Vagina (tissue), 2 donors: ENCODE data around the gene SMARCAD1. TPM values are rescaled to one million over a fixed set of nuclear protein-coding genes. Genes with fewer than 3 reads are reported as not detected.

Source experiments
- DNase-seq, 2 donors: peaks; one replicate each; pipeline ENCODE4 v3.0.0-alpha.2; 2017; ENCODE audit errors: extremely low spot score in 2 of 2
- H3K27ac ChIP-seq: fragments of 200-600 bp; sonication (generic); one replicate; pipeline ENCODE4 v1.5.1; 2019
- H3K27me3 ChIP-seq: fragments of 200-600 bp; sonication (generic); one replicate; pipeline ENCODE4 v1.5.1; 2019
- H3K36me3 ChIP-seq, 2 donors: fragments of 200-600 bp; sonication (generic); one replicate each; pipeline ENCODE4 v1.5.1; 2017 to 2019
- H3K4me1 ChIP-seq: fragments of 200-600 bp; sonication (generic); one replicate; pipeline ENCODE4 v1.5.1; 2019
- H3K4me3 ChIP-seq, 2 donors: fragments of 200-600 bp; sonication (generic); 1 replicate in 1 of 2; 2 replicates in 1 of 2; pipeline ENCODE4 v1.5.1; 2016 to 2019
- H3K9me3 ChIP-seq: fragments of 200-600 bp; sonication (generic); one replicate; pipeline ENCODE4 v1.5.1; 2019
- CTCF ChIP-seq, 3 experiments: fragments of 450-650 bp in 2 of 3; fragments of 200-600 bp in 1 of 3; sonication (generic) in 1 of 3; IDR thresholded peaks; one replicate each; pipeline ENCODE4 v1.5.1; 2017 to 2019; ENCODE audit warnings: antibody characterized with exemption in 3 of 3, mild to moderate bottlenecking in 2 of 3, moderate library complexity in 2 of 3
- POLR2A ChIP-seq, 2 donors: fragments of 450-650 bp; IDR thresholded peaks; one replicate each; pipeline ENCODE4 v1.6.1; 2017; ENCODE audit warnings: antibody characterized with exemption in 2 of 2, mild to moderate bottlenecking in 2 of 2, moderate library complexity in 2 of 2
- POLR2AphosphoS5 ChIP-seq, 2 donors: sonication (generic); formaldehyde crosslinking; IDR thresholded peaks; one replicate each; pipeline ENCODE4 v1.9.0; 2017; ENCODE audit warnings: antibody characterized with exemption in 2 of 2, mild to moderate bottlenecking in 2 of 2, low read depth in 1 of 2; ENCODE audit not compliant: insufficient read depth in 1 of 2
- intact Hi-C: fragments of 100-400 bp; cut with DNase I; formaldehyde crosslinking; loops from one replicate; pipeline ENCODE4 v1.15.1; 2023
- total RNA-seq: library from RNA; depleted of rRNA; stranded (reverse); fragments of >200 nt; gene quantifications from one replicate; pipeline ENCODE4 v1.2.3, GENCODE V29; 2016

SMARCAD1 gene
- total RNA-seq, 1 donor from 2014 or later = 21.6 TPM

GRCh38 chr4:94298725-94299252, 91.1 kb downstream of the SMARCAD1 start:
- H3K9me3 ChIP-seq = no peaks in the 10 kb centered on the region
- no peak overlapping the region for H3K4me3 ChIP-seq
- DNase-seq = no peak
- H3K27me3 ChIP-seq = no peaks in the 10 kb centered on the region
- no peak for TF ChIP-seq CTCF (IDR thresholded peaks at IDR 0.05)
- no peak for TF ChIP-seq POLR2A (IDR thresholded peaks at IDR 0.05)
- TF ChIP-seq POLR2AphosphoS5 (IDR thresholded peaks at IDR 0.05; ENCODE audit: insufficient read depth in 1 of 2, low read depth in 1 of 2) = no peak
- H3K36me3 ChIP-seq = no peaks in the 10 kb centered on the region
- intact Hi-C loops = no loop called here
- H3K27ac ChIP-seq = no peak overlapping the region
- H3K4me1 ChIP-seq = no peaks in the 10 kb centered on the region

- Histone ChIP-seq H3K27ac (no peak overlapping the region), H3K36me3 (no peaks in the 10 kb centered on the region), H3K4me3 (no peak overlapping the region), H3K4me1 (no peaks in the 10 kb centered on the region), H3K27me3 (no peaks in the 10 kb centered on the region), H3K9me3 (no peaks in the 10 kb centered on the region)
- TF ChIP-seq POLR2AphosphoS5 (IDR thresholded peaks at IDR 0.05; ENCODE audit: insufficient read depth in 1 of 2, low read depth in 1 of 2) = no peak
- intact Hi-C loops = no loop called here
- DNase-seq = no peak
Measured at GRCh38 chr4:94302191-94302590, 94.5 kb downstream of the SMARCAD1 start.

- TF ChIP-seq CTCF (IDR thresholded peaks at IDR 0.05) (peak in 2 of 3 experiments; percentile 18 to 29), POLR2AphosphoS5 (IDR thresholded peaks at IDR 0.05; ENCODE audit: insufficient read depth in 1 of 2, low read depth in 1 of 2) (no peak)
- Histone ChIP-seq H3K27ac (no peak overlapping the region), H3K4me3 (no peak overlapping the region), H3K36me3 (no peaks in the 10 kb centered on the region), H3K27me3 (no peaks in the 10 kb centered on the region), H3K4me1 (no peaks in the 10 kb centered on the region), H3K9me3 (no peaks in the 10 kb centered on the region)
- no peak for DNase-seq
- intact Hi-C loops = no loop called here
Measured at GRCh38 chr4:94304365-94304971, 96.8 kb downstream of the SMARCAD1 start.

- Histone ChIP-seq H3K27ac (no peak overlapping the region), H3K4me3 (no peak overlapping the region), H3K36me3 (no peaks in the 10 kb centered on the region), H3K4me1 (no peaks in the 10 kb centered on the region), H3K9me3 (no peaks in the 10 kb centered on the region), H3K27me3 (no peaks in the 10 kb centered on the region)
- TF ChIP-seq POLR2A (IDR thresholded peaks at IDR 0.05) = no peak
- intact Hi-C loops = no loop called here
- DNase-seq = no peak
Measured at GRCh38 chr4:94305466-94306225, 98.0 kb downstream of the SMARCAD1 start.

- intact Hi-C loops = no loop called here
Measured at GRCh38 chr4:94306713-94307112, 99.0 kb downstream of the SMARCAD1 start.

More at GRCh38 chr4:94306713-94307112, 99.0 kb downstream of the SMARCAD1 start:
- DNase-seq = no peak
- Histone ChIP-seq H3K27ac (no peak overlapping the region), H3K9me3 (no peaks in the 10 kb centered on the region), H3K4me1 (no peaks in the 10 kb centered on the region), H3K36me3 (no peaks in the 10 kb centered on the region), H3K27me3 (no peaks in the 10 kb centered on the region), H3K4me3 (no peak overlapping the region)
- TF ChIP-seq POLR2AphosphoS5 (IDR thresholded peaks at IDR 0.05; ENCODE audit: insufficient read depth in 1 of 2, low read depth in 1 of 2) = no peak
- no peak for TF ChIP-seq POLR2A (IDR thresholded peaks at IDR 0.05)
- no peak for TF ChIP-seq CTCF (IDR thresholded peaks at IDR 0.05)
